HCT116 (cell line): Measurements from ENCODE around the gene NFS1. TPM values are rescaled to one million over a fixed set of nuclear protein-coding genes. Genes with fewer than 3 reads are reported as not detected.

Source experiments
- ATAC-seq: fragments of 200-7000 bp; cut with Tn5 transposase; 2 replicates; pipeline ENCODE4 v1.9.1; 2020; ENCODE audit warnings: mild to moderate bottlenecking, moderate library complexity
- BruUV-seq: library from RNA; stranded (reverse); fragments of 400-500 nt; replicated peaks from 2 replicates; lab custom pipeline; 2021; lab: Mats Ljungman, UMichigan
- CTCF ChIA-PET: fragments of 300-600 bp; sonication (Branson Sonifier 250); formaldehyde crosslinking; loops from one replicate; lab custom pipeline; 2021; ENCODE audit warnings: antibody characterized with exemption; lab: Charles Lee
- POLR2A ChIA-PET: fragments of 300-600, 350-600 bp; sonication (Branson Sonifier 250); formaldehyde crosslinking; loops from one replicate; lab custom pipeline; 2021; ENCODE audit warnings: antibody characterized with exemption; lab: Charles Lee
- RAD21 ChIA-PET, 2 experiments: fragments of 300-600 bp; sonication (Branson Sonifier 250); formaldehyde crosslinking; loops; one replicate each; lab custom pipeline; 2023; ENCODE audit warnings: low total read pairs in 2 of 2; ENCODE audit not compliant: uncharacterized antibody in 2 of 2, unreplicated experiment in 2 of 2, low non-redundant PET in 1 of 2; lab: Charles Lee
- DNase-seq: peaks from one replicate; pipeline ENCODE4 v3.0.0-alpha.2; 2010; ENCODE audit warnings: low read depth, low spot score
- H2AFZ ChIP-seq: fragments of 200-600 bp; shearing (Covaris generic), sonication (generic); 2 replicates; pipeline ENCODE4 v1.6.1; 2017; ENCODE audit warnings: low read depth, mixed run types, mixed read lengths, antibody characterized with exemption, low read length; ENCODE audit not compliant: poor library complexity, severe bottlenecking
- H3K27ac ChIP-seq: 2 replicates; pipeline ENCODE4 v1.5.1; 2012; ENCODE audit warnings: low read depth, low read length
- H3K27me3 ChIP-seq: fragments of 200-600 bp; sonication (generic); 2 replicates; pipeline ENCODE4 v1.6.1; 2016; ENCODE audit warnings: mixed run types, low read length, mixed read lengths; ENCODE audit not compliant: insufficient read depth
- H3K36me3 ChIP-seq, 2 experiments: fragments of 200-500 bp in 1 of 2; fragments of 200-600 bp in 1 of 2; sonication (Bioruptor generic) in 1 of 2; sonication (generic) in 1 of 2; 2 replicates each; pipeline versions ENCODE4 v1.5.1 to v1.6.1; 2014 to 2016; ENCODE audit warnings: low read length in 2 of 2, inconsistent platforms in 1 of 2, mixed read lengths in 1 of 2, mixed run types in 1 of 2; ENCODE audit not compliant: insufficient read depth in 2 of 2, control insufficient read depth in 1 of 2
- H3K4me1 ChIP-seq, 2 experiments: fragments of 200-600 bp in 1 of 2; sonication (generic) in 1 of 2; 2 replicates each; pipeline versions ENCODE4 v1.5.1 to v1.6.1; 2012 to 2017; ENCODE audit warnings: low read length in 2 of 2, inconsistent platforms in 1 of 2, mild to moderate bottlenecking in 1 of 2, mixed read lengths in 1 of 2, mixed run types in 1 of 2, moderate library complexity in 1 of 2; ENCODE audit not compliant: insufficient read depth in 2 of 2, control insufficient read depth in 1 of 2
- H3K4me2 ChIP-seq: fragments of 200-600 bp; sonication (generic); 2 replicates; pipeline ENCODE4 v1.6.1; 2017; ENCODE audit warnings: mixed run types, low read length, mixed read lengths
- H3K4me3 ChIP-seq, 2 experiments: fragments of 200-600 bp in 1 of 2; sonication (generic) in 1 of 2; replicated peaks in 1 of 2; 2 replicates each; pipeline ENCODE4 v1.5.1; 2011 to 2016; ENCODE audit warnings: low read length in 2 of 2, control low read depth in 1 of 2, low read depth in 1 of 2, mild to moderate bottlenecking in 1 of 2, mixed read lengths in 1 of 2, mixed run types in 1 of 2
- H3K79me2 ChIP-seq: fragments of 200-600 bp; sonication (generic); 2 replicates; pipeline ENCODE4 v1.6.1; 2017; ENCODE audit warnings: mild to moderate bottlenecking, mixed run types, low read length, moderate library complexity, mixed read lengths; ENCODE audit not compliant: insufficient read depth
- H3K9ac ChIP-seq: fragments of 200-600 bp; sonication (generic); 2 replicates; pipeline ENCODE4 v1.6.1; 2016; ENCODE audit warnings: low read length, mixed read lengths
- H3K9me2 ChIP-seq: fragments of 200-600 bp; sonication (generic), shearing (Covaris generic); 2 replicates; pipeline ENCODE4 v1.6.1; 2017; ENCODE audit warnings: mixed run types, mild to moderate bottlenecking, moderate library complexity; ENCODE audit not compliant: insufficient read depth
- H3K9me3 ChIP-seq, 2 experiments: fragments of 200-500 bp in 1 of 2; fragments of 200-600 bp in 1 of 2; sonication (Bioruptor generic) in 1 of 2; sonication (generic) in 1 of 2; 2 replicates each; pipeline ENCODE4 v1.6.1; 2014 to 2017; ENCODE audit warnings: low read length in 2 of 2, mixed read lengths in 2 of 2, inconsistent platforms in 1 of 2, low read depth in 1 of 2, mild to moderate bottlenecking in 1 of 2, mixed run types in 1 of 2, moderate library complexity in 1 of 2; ENCODE audit not compliant: control insufficient read depth in 1 of 2, insufficient read depth in 1 of 2
- H4K20me1 ChIP-seq: fragments of 200-600 bp; sonication (generic), shearing (Covaris generic); 2 replicates; pipeline ENCODE4 v1.6.1; 2017; ENCODE audit warnings: mixed run types, mild to moderate bottlenecking, moderate library complexity; ENCODE audit not compliant: insufficient read depth
- CBX3 ChIP-seq: IDR thresholded peaks from 2 replicates; pipeline ENCODE4 v1.6.1; 2012; ENCODE audit warnings: low read depth
- CEBPB ChIP-seq: IDR thresholded peaks from 2 replicates; pipeline ENCODE4 v1.6.1; 2012; ENCODE audit warnings: low read depth
- EGR1 ChIP-seq: IDR thresholded peaks from 2 replicates; pipeline ENCODE4 v1.6.1; 2012; ENCODE audit warnings: low read depth
- JUND ChIP-seq: IDR thresholded peaks from 2 replicates; pipeline ENCODE4 v1.6.1; 2012
- ZNF274 ChIP-seq: fragments of 200-500 bp; sonication (Bioruptor generic); IDR thresholded peaks from 2 replicates; pipeline ENCODE4 v1.6.1; 2014; ENCODE audit warnings: mild to moderate bottlenecking, low read depth, low read length, inconsistent platforms
- intact Hi-C: fragments of 100-400 bp; cut with micrococcal nuclease; formaldehyde crosslinking; loops from 2 replicates; pipeline ENCODE4 v1.10.0; 2022
- total RNA-seq: library from RNA; stranded (reverse); gene quantifications from one replicate; pipeline ENCODE4 v1.2.1, GENCODE V29; 2021; ENCODE audit not compliant: unreplicated experiment
- TF ChIP-seq, protein P1 (sequence below): IDR thresholded peaks from 2 replicates; pipeline ENCODE4 v1.6.1; 2012

Gene NFS1
- total RNA-seq, 1 experiment from 2014 or later: 33.9 TPM

DNA sequence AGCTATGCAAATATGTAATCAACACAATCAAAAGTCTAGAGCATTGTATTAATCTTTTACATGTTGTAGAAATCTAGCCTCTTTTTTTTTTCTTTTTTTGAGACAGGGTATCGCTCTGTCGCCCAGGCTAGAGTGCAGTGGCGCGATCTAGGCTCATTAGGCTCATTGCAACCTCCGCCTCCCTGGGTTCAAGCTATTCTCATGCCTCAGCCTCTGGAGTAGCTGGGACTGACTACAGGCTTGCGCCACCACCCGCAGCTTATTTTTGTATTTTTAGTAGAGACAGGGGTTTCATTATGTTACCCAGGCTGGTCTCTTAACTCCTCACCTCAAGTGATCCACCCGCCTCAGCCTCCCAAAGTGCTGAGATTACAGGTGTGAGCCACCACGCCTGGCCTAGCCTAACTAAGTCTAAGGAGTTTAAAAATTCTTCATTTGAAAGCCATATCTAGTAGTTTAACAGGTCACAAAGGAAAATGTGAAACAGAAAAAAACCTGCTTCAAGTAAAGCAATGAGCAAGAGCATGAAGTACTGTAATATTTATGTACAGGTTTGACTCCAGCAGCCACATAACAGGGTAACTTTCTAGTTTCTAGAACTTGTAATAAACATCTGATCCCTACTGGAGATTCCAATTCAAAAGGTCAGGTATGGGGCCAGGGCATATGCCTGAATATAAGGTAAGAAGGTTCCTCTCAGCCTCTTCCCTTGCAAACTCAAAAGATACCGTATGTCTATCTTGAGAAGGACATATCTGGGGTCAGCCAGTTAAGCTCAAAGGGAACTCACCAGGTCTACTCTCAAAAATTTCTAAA lies 38.8 kb downstream of the NFS1 start:
- H3K9me2 ChIP-seq: no peaks in the 10 kb centered on the region
- intact Hi-C loops: no loop called here
- ChIA-PET CTCF (no interaction called here), POLR2A (interaction anchor here (1.0 to 1.1 kb wide), 2 partner anchors 41 to 82 kb away, joined by 3 read pairs; partner anchors contain the start of gene RBM39), RAD21 (no interaction called here)
- peak overlapping the region; percentile 97 for H3K9ac ChIP-seq
- H3K9me3 ChIP-seq: no peaks in the 10 kb centered on the region
- H3K4me3 ChIP-seq: no peak overlapping the region
- no peak for DNase-seq
- no peak for ATAC-seq
- no TSS peak for BruUV-seq
- peaks cover 64% of the 10 kb centered on the region for H4K20me1 ChIP-seq
- H3K79me2 ChIP-seq: peaks cover 94% of the 10 kb centered on the region
- H2AFZ ChIP-seq: no peak overlapping the region
- H3K36me3 ChIP-seq: peaks cover 0 to 7% of the 10 kb centered on the region in 2 experiments
- no peak overlapping the region for H3K27ac ChIP-seq
- peak overlapping the region; percentile 80; the same call in 1 of the 2 replicates for H3K4me2 ChIP-seq
- H3K4me1 ChIP-seq: peaks cover 31 to 43% of the 10 kb centered on the region in 2 experiments
- TF ChIP-seq, protein P1, sequence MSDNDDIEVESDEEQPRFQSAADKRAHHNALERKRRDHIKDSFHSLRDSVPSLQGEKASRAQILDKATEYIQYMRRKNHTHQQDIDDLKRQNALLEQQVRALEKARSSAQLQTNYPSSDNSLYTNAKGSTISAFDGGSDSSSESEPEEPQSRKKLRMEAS: no peak
- TF ChIP-seq CEBPB (no peak), CBX3 (no peak), JUND (no peak), EGR1 (no peak), ZNF274 (no peak)
- no peaks in the 10 kb centered on the region for H3K27me3 ChIP-seq

DNA sequence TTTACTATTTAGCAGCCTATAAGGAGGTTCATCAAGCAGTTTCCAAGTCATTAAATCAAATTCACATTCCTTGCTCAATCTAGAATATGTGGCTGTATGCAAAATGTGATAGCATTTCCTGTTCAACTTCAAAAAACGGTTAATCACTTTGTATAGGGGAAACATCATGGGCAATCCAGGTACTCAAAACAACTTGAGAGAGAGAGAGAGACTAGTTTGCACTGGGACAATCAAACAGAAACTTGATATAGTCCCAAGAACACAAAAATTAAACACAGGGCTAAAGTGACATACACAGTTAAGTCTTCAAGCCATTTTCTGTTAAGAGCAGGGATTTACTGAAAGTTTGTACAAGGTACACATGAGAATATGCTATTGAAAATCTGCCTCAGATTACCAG lies 41.9 kb downstream of the NFS1 start:
- POLR2A ChIA-PET: no interaction called here

More for the DNA sequence above, 41.9 kb downstream of the NFS1 start:
- BruUV-seq: no TSS peak
- H3K4me3 ChIP-seq: no peak overlapping the region
- H3K9me3 ChIP-seq: no peaks in the 10 kb centered on the region
- H4K20me1 ChIP-seq: peaks cover 75% of the 10 kb centered on the region
- no peak overlapping the region for H3K4me2 ChIP-seq
- peaks cover 20 to 22% of the 10 kb centered on the region in 2 experiments for H3K4me1 ChIP-seq
- ChIA-PET RAD21 (no interaction called here), CTCF (interaction anchor here (0.6 kb wide), 1 partner anchor 41 kb away, joined by 3 read pairs; no protein-coding TSS in a partner anchor)
- ATAC-seq: no peak
- no peak for DNase-seq
- H3K9ac ChIP-seq: no peak overlapping the region
- H2AFZ ChIP-seq: no peak overlapping the region
- peaks cover 100% of the 10 kb centered on the region for H3K79me2 ChIP-seq
- no peaks in the 10 kb centered on the region for H3K9me2 ChIP-seq
- intact Hi-C loops: no loop called here
- TF ChIP-seq CEBPB: no peak
- H3K36me3 ChIP-seq: peaks cover 11 to 38% of the 10 kb centered on the region in 2 experiments
- no peaks in the 10 kb centered on the region for H3K27me3 ChIP-seq
- no peak overlapping the region for H3K27ac ChIP-seq
